Measurements from ENCODE around the gene PLEKHA6. TPM values are rescaled to one million over a fixed set of nuclear protein-coding genes. Genes with fewer than 3 reads are reported as not detected.

Gene PLEKHA6
- total and polyA plus RNA-seq, 2 of the 8 experiments (the other 6 are each of a cell fraction or from before 2014, with no cell fraction given) = 4.8 to 20.2 TPM

- H3K14ac ChIP-seq (ENCODE audit: insufficient read length) = no peak overlapping the region
- no peak overlapping the region for H3K56ac ChIP-seq (replicated peaks; ENCODE audit: insufficient read length, low read depth, low read length)
- H3K27me3 ChIP-seq (replicated peaks in 1 of 4; ENCODE audit: control insufficient read depth in 3 of 4, extremely low read depth in 1 of 4, insufficient read depth in 3 of 4, low read length in 3 of 4) = no peaks in the 10 kb centered on the region; a peak in 1 of 7 replicates
- no peak overlapping the region for H2BK20ac ChIP-seq (ENCODE audit: low read length)
- H2BK15ac ChIP-seq (ENCODE audit: low read length) = no peak overlapping the region
- FAIRE-seq = no peak
- H2AFZ ChIP-seq (ENCODE audit: low read length) = no peak overlapping the region
- H4K91ac ChIP-seq (replicated peaks; ENCODE audit: insufficient read length, low read length) = no peak overlapping the region
- no peak overlapping the region for H4K8ac ChIP-seq (ENCODE audit: extremely low read depth, insufficient read depth, low read length)
- H3K18ac ChIP-seq (ENCODE audit: extremely low read depth, low read length) = no peak overlapping the region
- H3K36me3 ChIP-seq (ENCODE audit: control insufficient read depth in 2 of 4, insufficient read depth in 4 of 4, low read length in 3 of 4) = no peaks in the 10 kb centered on the region
- no peak overlapping the region for H3K4me2 ChIP-seq (ENCODE audit: insufficient read depth in 1 of 2, low read depth in 2 of 2, low read length in 2 of 2)
- H4K5ac ChIP-seq (ENCODE audit: insufficient read length, low read depth, low read length) = no peak overlapping the region
- no peaks in the 10 kb centered on the region; the same call in 1 of the 2 replicates for H3K23me2 ChIP-seq (ENCODE audit: low read depth, low read length)
- no peaks in the 10 kb centered on the region for H3K79me2 ChIP-seq (ENCODE audit: control insufficient read depth in 1 of 2, insufficient read depth in 2 of 2, low read length in 2 of 2)
- H2AK5ac ChIP-seq (ENCODE audit: low read depth, low read length) = no peak overlapping the region
- no peak overlapping the region for H3K4me3 ChIP-seq (ENCODE audit: extremely low read depth in 1 of 4, insufficient read depth in 2 of 4, low read depth in 3 of 4, low read length in 4 of 4)
- no peak overlapping the region for H2BK5ac ChIP-seq (ENCODE audit: low read depth, low read length)
- peaks cover under 1 to 7% (median 3%) of the 10 kb centered on the region in 4 experiments; a peak in 6 of 7 replicates for H3K4me1 ChIP-seq (replicated peaks in 1 of 4; ENCODE audit: control insufficient read depth in 3 of 4, insufficient read depth in 4 of 4, low read length in 3 of 4)
- H2BK120ac ChIP-seq (replicated peaks; ENCODE audit: low read depth, low read length) = no peak overlapping the region
- H3K9me3 ChIP-seq (ENCODE audit: insufficient read depth in 2 of 2, low read depth in 1 of 2, low read length in 1 of 2) = no peaks in the 10 kb centered on the region; a peak in 1 of 4 replicates
- H3K23ac ChIP-seq (ENCODE audit: insufficient read length) = no peak overlapping the region
- no peaks in the 10 kb centered on the region for H3K79me1 ChIP-seq (ENCODE audit: low read depth, low read length)
- no peaks in the 10 kb centered on the region for H4K20me1 ChIP-seq (replicated peaks in 1 of 2; ENCODE audit: control insufficient read depth in 1 of 2, insufficient read depth in 2 of 2, low read length in 2 of 2)
- POLR2A ChIA-PET (ENCODE audit: partially characterized antibody) = no interaction called here
- WGBS, 2 experiments (ENCODE audit: extremely low coverage in 1 of 2, insufficient coverage in 1 of 2, insufficient read length in 1 of 2, insufficient replicate concordance in 2 of 2, low coverage in 1 of 2, low lambda C conversion rate in 2 of 2, missing lambda C conversion rate in 1 of 2) = 88% methylated on average over 6 of the region's 6 CpGs; no CpG with 5 or more reads in 1 of the 2 experiments
- H2BK12ac ChIP-seq (ENCODE audit: low read depth, low read length) = no peak overlapping the region
- no peak overlapping the region for H3K27ac ChIP-seq (ENCODE audit: low read depth, low read length)
- no peak overlapping the region for H3K4ac ChIP-seq (replicated peaks; ENCODE audit: insufficient read length, low read depth, low read length)
- no peak overlapping the region for H3K9ac ChIP-seq (replicated peaks in 1 of 4; ENCODE audit: extremely low read depth in 1 of 4, low read depth in 3 of 4, low read length in 3 of 4)
- DNase-seq (ENCODE audit: low read depth in 1 of 2, low spot score in 2 of 2) = no peak
- CTCF ChIA-PET (ENCODE audit: partially characterized antibody) = interaction anchor here (1.3 to 21.6 kb wide), 2 partner anchors 10 to 41 kb away, joined by 5 to 175 read pairs; partner anchors contain the start of gene PLEKHA6
- no peak for TF ChIP-seq NANOG (IDR thresholded peaks at IDR 0.05; ENCODE audit: insufficient read depth, low read depth, low read length, poor library complexity, severe bottlenecking)
- TF ChIP-seq POLR2A (IDR thresholded peaks at IDR 0.05; ENCODE audit: control extremely low read depth in 1 of 2, low read depth in 2 of 2, low read length in 2 of 2) = no peak
- no peak for TF ChIP-seq GTF2F1 (IDR thresholded peaks at IDR 0.05; ENCODE audit: borderline replicate concordance, low read depth, low read length)
- no peak for TF ChIP-seq JUN (IDR thresholded peaks at IDR 0.05; ENCODE audit: low read depth, low read length)
- no peak for TF ChIP-seq TCF12 (IDR thresholded peaks at IDR 0.05; ENCODE audit: low read depth, low read length)
- TF ChIP-seq USF2 (IDR thresholded peaks at IDR 0.05; ENCODE audit: low read length) = no peak
- TF ChIP-seq EGR1 (IDR thresholded peaks at IDR 0.05; ENCODE audit: borderline replicate concordance, low read depth, low read length) = no peak
- TF ChIP-seq ZNF274 (IDR thresholded peaks at IDR 0.05; ENCODE audit: borderline replicate concordance, extremely low read depth, low read length) = no peak
- TF ChIP-seq E2F6 (IDR thresholded peaks at IDR 0.05) = no peak
- TF ChIP-seq SAP30 (IDR thresholded peaks at IDR 0.05; ENCODE audit: insufficient read depth, insufficient replicate concordance, low read length) = no peak
- TF ChIP-seq RXRA (IDR thresholded peaks at IDR 0.05; ENCODE audit: insufficient read depth, low read depth, low read length) = no peak
- no peak for TF ChIP-seq FOSL1 (IDR thresholded peaks at IDR 0.05; ENCODE audit: insufficient read depth, low read depth, low read length)
Measured at GRCh38 chr1:204319462-204319861, 40.3 kb downstream of the PLEKHA6 start.
